HK-2 (cell line): Measurements from ENCODE around the gene CCSER1.
"Not testable (repeated sequence)": the region's sequence is repeated elsewhere in the genome, so short reads cannot be mapped to it uniquely, and the experiment has no call there.

Source experiments
- DNase-seq: peaks from one replicate; pipeline ENCODE4 v3.0.0-alpha.2; 2018; ENCODE audit not compliant: unreplicated experiment

The CCSER1 gene

DNA sequence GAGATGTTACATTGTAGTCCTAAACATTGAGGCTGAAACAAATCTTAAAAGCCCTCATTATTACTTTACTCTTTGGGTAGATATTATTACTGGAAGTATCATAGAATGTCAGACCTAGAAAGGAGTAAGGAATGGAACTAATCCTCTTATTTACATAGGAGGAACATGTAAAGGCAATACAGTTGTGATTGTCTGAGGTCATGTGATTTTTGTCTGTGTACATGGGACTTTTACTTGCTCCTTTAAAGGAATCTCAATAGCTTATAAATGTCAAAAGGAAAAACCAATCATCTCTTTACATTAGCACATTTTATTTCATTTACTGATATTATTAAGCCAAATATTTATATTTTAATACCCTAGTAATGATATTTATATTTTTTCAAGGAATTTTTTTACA lies 568.2 kb downstream of the CCSER1 start:
- DNase-seq, result no peak

DNA sequence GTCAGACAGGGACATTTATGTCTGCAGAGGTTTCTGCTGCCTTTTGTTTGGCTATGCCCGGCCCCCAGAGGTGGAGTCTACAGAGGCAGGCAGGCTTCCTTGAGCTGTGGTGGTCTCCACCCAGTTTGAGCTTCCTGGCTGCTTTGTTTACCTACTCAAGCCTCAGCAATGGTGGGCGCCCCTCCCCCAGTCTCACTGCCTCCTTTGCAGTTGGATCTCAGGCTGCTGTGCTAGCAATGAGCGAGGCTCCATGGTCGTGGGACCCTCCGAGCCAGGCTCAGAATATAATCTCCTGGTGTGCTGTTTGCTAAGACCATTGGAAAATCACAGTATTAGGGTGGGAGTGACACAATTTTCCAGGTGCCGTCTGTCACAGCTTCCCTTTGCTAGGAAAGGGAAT lies 578.3 kb downstream of the CCSER1 start:
- DNase-seq, result not testable (repeated sequence)

DNA sequence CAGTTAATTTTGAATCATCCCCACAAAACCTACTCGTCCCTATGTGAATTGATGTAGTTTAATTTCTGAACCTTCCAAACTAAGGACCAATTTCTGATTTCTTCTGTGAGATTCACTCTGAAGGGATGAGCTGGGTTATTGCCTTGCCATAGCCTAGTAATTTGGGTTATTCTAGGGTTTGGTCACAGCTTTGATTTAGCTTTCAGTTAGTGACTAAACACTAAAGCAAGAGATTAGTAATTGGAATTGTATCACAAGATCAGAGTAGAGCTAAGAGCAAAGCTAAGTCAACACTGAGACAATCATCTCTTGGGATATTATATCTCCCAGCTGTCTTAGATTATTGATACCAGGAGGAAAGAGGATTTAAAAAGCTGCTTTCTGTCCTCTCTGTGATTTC lies 588.0 kb downstream of the CCSER1 start:
- no peak for DNase-seq

DNA sequence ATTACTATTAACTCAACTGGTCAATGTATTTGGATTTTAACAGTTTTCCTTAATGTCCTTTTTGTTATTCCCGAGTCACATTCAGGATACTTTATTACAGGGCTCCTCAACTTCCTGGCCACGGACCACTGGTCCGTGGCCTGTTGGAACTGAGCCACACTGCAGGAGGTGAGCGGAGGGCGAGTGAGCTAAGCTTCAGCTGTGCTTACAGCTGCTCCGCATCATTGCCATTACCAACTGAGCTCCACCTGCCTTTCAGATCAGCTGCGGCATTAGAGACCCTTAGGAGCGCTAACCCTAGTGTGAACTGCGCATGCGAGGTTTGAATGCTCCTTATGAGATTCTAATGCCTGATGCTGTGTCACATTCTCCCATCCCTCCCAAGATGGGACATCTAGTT lies 591.7 kb downstream of the CCSER1 start:
- peak; percentile 74 for DNase-seq

DNA sequence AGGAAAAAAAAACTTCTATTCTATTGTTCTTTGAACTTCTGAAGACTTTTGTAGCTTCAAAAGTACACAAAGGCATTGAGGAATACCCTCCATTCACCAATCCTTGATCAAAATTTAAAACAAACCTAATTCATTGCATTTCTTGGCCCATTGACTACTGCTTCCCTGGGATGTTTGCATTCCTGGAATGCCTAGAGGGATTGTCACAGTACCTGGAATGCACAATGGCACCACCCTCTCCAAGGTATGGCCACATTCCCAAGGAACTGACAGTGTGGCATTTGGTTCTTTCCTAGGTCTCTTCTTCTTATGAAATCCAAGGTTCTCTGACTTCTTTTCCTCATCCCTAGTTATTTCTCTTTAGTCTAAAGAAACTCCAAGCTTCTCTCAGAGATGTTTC lies 600.7 kb downstream of the CCSER1 start:
- peak; percentile 37 for DNase-seq

DNA sequence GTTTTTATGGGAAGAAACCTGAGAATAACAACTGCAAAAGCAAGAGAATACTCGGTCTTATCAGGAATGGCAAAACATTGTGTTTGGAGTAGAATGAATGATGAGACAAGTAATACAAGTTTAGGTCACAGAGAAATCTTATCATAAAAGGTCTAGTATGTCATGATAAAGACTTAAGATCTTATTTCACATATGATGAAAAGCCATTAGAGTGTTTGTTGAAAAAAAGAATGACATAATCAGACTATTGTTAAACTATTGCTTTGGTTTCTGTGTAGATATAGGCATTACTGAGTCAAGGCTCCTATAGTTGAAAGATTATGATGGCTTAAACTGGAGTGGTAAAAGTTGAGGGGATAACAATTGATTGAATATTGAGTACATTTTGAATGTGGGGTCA lies 603.6 kb downstream of the CCSER1 start:
- no peak for DNase-seq

DNA sequence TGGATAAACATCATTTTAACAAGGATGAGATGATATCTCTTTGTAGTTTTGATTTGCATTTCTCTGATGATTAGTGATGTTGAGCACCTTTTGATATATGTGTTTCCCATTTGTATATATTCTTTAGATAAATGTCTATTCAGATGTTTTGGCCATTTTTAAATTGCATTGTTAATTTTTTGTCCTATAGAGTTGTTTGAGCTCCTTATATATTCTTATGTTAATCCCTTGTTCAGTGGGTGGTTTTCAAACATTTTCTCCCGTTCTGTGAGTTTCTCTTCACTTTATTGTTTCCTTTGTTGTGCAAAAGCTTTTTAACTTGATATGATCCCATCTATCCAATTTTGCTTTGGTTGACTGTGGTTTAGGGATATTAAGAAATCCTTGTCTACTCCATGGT lies 606.0 kb downstream of the CCSER1 start:
- no peak for DNase-seq

DNA sequence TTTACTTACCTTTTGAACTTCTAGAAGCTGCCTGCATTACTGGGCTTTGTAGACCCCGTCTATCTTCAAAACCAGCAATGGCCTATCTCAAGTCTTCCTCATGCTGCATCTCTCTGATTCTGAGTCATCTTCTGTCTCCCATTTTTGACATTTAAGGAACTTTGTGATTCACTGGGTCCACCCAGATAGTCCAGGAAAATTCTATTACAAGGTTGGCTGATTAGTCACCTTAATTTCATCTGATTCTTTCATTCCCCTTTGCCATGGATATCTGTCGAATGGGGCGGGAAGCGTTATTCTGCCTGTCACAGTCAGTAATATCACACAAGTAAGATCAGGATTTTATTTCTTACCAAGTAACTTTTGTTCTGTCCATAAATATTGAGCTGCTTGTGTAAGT lies 618.0 kb downstream of the CCSER1 start:
- DNase-seq, result no peak

DNA sequence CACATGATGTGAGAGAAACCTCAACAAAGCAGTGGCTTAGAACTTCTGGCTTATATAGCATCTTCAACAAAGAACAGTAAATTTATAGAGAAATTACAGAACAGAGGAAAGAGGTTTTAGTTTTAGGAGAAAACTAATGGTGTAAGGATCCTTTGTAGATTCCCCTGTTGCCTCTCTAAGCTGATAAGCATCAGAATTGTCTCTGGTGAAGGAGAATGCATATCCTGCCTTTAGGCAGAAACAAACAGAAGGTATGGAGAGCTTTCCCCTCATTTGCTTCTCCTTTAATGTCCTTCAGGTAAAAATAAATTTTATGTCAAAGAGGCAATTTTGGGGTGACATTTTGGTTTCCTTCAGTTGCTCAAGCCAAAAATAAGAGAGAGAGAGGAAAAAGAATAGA lies 625.9 kb downstream of the CCSER1 start:
- DNase-seq, result no peak

DNA sequence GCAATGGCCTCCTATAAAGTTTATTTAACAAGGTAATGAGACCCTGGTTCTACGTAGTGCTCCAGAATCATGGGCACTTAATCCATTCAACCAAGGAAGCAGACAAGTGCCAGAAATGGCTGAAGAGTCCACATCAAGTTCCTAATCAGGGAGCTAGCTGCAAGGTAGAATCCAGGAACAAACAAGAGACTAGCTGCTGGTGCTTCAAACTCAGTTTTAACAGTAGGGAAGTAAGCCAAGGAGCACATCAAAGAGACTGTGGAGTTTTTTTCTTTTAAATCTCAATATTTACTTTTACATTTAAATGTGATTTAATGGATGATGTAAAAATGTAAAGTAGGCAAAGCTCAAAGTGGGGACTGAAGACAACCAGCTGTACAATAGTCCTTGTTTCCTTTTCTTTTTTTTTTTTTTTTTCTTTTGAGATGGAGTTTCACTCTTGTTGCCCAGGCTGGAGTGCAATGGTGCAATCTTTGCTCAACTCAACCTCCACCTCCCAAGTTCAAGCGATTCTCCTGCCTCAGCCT lies 630.4 kb downstream of the CCSER1 start:
- DNase-seq, result no peak

DNA sequence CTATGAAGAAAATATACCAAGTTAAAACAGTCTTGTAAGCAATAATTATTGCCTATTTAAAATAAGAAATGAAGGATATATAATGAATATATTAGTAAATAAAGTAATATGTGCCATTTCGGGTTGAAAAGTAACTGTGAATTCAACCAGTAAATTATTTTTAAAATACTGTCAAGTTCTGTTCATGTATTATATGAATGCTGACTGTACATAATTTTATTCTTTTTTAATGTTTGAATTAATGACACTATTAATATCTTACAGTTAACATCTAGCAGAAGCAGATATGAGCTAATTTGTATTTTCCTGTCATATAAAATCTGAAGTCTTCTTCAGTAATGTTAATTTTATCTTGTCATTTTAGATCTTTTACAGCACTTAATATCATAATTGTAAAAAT lies 632.9 kb downstream of the CCSER1 start:
- DNase-seq, result no peak

DNA sequence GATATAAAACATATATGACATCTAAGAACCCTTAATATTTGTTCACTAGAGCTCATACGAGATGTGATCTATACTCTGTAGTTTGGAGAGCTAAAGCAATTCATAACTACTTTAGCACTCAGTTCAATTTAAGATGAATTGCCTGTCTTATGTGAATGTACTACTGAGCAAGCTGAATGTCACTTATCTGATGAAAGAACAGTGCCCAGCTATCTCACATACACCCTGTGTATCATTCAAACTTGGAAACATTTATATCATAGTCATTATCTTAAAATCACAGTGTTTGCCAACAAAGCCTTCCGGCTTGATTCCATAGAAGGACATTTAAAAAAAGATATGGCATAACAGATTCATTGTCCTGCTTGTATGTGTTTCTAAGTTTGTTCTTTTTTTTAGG lies 639.6 kb downstream of the CCSER1 start:
- DNase-seq, result no peak

DNA sequence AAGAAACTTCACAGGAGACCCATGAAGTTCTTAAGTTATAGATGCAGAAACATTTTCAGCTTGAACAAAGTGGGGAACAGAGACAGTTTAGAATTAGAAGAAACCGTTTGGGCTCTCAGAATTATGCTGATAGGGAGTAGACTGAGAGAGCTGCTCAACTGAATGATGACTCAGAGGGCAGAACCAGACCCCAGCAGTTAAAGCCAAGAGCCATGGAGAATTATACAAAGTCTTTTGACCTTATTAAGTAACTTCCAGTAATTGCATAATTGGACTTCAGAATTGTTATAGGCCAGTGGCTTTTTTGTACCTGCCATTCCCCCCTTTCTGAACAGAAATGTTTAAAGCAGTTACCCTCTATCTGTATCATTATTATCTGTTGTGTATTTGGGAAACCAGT lies 642.1 kb downstream of the CCSER1 start:
- DNase-seq, result no peak

DNA sequence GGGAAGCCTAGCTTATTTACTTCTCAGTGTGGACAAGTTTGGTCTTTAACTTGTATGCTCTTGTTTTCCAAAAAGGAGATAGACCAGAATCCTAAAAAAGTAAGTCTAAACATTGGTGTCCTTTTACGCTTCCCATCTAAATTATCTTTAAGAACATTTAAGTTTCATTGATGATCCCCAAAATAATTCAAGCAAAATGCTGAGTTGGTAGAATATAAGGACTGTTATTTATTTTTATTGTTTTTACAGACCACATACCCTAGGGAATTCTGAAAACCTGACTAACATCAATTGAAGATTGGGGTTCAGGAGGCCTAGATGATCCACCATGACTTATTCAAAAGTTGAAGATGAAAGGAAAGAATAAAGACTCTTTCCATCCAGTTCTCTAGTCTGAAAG lies 653.0 kb downstream of the CCSER1 start:
- no peak for DNase-seq

DNA sequence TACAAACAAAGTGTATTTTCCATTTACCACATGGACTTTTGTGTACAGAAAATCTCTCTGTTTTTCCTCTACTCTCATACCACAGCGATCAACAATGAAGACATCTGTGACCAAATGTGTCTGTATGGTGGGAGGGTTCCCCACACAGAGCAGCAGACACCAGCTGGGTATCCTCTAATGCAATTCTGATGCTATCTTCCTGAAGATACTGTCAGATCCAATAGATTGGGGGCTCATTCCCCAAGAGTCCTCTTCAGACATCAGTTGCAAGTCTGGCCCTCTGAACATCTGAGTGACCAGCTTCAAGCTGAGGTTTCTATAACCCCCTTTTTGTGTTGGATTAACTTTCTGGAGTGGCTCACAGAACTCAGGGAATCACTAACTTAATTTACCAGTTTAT lies 659.4 kb downstream of the CCSER1 start:
- DNase-seq, result no peak

DNA sequence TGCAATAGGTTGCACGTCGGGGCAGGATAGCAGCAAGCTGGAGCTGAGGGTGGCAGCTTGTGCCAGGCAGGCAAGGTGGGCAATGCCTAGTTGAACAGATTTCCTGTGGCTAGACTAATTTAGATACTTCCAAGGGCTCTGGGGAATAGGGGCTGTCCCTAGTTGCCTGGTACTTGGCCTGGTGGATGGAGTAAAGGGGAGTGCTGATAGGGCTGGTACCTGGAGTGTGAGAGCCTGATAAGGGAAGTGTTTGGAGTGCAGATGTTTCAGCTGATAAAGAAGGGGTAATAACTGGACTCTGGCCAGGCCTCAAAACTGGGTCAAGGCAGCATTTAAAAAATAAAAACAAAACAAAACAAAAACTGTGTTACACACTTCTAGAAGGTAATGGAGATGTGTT lies 665.5 kb downstream of the CCSER1 start:
- DNase-seq, result no peak

DNA sequence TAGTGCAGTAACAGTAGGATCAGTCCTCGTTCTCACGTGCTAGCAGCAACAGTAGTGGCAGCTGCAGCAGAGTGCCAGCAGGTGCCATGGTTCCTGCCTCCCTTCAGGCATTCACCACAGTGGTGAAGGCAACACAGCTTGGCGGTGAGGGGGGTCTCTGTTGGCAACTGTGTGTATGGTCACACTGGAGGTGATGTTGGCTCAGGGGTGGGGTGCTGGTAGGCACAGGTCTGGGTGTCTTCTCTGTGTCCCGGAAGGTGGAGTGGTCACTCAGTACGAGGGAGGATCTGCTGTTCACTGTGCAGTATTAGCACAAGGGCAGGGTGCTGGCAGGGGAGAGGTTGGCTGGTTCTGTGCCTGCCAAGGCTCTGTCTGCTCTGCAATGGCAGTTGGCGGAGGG lies 671.8 kb downstream of the CCSER1 start:
- DNase-seq, result no peak

DNA sequence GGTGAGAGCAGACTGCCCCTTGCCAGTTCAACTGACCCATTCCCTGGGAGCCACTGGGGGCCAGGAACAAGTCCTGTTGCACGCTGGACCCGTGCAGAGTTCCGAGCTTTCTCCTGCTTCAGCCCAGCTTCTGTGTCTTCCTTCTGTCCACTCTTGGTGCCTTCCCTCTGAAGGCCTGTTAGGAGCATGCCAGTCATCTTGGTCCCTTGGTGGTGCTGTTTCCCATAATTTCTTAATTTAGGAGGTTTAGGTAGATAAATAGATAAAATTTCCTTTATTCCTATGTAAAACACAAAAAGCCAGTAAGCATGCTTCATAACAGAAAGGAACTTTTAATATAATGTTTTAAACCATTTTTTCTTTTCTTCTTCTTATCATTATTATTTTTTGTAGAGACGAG lies 672.7 kb downstream of the CCSER1 start:
- no peak for DNase-seq

DNA sequence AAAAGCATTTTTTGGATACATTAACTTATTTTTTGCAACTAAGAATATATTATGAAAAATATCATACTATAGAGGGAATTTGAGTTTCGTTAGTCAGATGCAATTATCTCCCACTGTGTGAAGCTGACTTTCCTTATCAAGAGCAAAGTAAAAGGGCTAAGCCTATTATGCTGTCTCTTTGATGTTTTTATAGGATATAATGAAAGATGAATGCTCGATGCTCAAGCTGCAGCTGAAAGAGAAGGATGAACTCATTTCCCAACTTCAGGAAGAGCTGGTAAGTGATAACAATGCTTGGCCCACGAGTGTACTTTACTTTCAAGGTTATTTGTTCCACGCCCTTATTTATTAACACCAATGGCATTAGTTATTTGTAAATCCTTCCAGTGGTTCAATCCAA lies 688.4 kb downstream of the CCSER1 start:
- DNase-seq, result no peak

DNA sequence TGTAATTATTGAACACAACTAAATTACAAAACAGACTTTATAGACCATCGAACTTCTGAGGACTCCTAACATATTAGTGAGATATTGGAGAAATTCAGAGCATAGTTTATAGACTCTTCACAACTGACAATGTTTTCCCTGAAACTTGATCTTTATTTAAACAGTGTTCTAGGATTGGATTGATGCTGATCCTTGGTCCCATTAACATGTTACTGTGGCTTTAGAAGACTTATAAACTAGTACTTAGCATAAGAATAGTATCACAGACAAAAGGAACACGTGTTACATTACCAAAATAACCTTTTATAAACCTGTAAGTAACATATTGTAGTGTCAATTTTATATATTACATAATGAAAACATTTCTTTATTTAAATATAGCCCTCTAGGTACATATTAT lies 689.6 kb downstream of the CCSER1 start:
- DNase-seq, result no peak

DNA sequence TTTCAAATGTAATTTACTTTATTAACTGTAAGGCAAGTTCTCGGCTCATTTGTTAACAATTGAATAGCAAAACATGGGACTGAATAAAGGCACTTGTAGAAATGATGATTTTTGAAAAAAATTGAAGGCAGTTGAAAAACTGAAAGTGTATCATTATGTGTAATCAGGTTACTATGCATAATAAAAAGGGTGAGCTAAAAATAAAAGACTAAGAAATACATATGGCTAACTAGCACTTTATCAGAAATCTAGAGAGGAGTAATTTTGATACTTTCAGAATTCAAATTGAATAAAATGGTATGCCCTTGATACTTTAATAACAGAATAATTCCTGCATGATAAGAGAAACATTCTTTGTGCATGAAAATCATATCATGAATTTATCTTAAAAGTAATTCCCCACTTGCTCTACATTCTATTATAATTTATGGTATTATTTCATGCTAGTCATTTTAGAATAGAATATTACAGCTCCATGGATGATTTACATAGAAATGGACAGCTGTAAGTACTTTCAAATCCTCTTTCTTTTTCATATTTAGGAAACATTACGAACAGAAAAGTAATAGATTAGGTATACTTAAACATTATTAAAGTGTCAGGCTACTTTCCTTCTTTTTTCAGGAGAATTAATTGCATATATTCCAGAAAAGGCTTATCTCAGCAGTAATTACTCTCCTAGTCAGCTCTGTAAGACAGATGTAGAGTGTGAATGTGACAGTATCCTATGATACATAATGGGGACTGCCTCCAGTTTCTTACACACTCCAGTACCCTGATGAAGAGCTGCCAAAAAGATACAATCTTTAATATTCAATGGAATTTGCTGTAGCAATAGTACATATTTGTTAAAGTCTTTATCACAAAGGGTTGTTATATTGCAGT lies 697.3 kb downstream of the CCSER1 start:
- DNase-seq, result no peak

DNA sequence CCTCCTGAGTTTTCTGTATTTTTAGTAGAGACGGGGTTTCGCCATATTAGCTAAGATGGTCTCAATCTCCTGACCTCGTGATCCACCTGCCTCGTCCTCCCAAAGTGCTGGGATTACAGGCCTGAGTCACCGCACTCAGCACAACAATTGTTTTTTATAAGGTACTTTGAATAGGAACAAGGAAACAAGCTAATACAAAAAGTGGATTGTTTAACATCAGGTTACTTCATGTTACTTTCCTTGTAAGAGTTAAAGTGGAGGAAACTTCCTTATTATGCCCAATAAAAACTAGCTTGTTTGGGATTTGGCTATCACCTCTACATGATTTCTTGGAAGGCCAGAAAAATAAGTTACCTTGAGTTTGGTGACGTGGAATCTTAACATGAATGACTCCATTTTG lies 698.7 kb downstream of the CCSER1 start:
- DNase-seq, result no peak

DNA sequence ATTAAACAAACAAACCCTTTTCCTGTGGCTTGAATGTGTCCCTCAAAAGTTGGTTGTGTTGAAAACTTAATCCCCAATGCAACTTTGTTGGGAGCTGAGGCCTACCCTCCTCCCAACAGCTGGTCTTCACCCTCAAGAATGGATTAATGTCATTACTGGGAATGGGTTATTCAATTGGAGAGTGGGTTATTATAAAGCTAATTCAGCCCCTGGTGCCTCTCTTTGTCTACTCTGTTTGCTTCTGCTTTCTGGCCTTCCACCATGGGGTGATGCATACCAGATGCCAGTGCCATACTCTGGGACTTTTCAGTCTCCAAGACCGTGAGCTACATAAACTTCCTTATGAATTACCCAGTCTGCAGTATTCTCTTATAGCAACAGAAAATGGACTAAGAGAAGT lies 706.5 kb downstream of the CCSER1 start:
- no peak for DNase-seq

DNA sequence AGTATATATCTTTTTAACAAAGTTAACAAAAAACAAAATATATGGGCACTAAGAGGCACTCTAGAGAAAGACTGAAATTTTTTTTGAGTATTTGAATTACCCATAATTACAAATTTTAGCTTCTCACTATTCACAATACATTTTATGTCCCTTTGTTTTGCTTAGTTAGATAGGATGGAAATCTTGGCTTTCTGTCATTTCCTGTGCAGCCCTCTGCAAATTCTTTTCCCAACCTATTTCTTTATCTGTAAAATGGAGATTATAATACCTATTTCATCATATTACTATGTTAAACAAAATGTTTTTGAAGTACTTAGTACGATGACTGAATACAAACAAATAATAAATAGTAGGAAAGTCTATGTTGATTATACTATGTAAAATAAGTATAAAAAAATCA lies 710.0 kb downstream of the CCSER1 start:
- DNase-seq, result no peak
